Skeletal muscle tissue (tissue), 4 donors: ENCODE data around the gene LRRC53. TPM values are rescaled to one million over a fixed set of nuclear protein-coding genes. Genes with fewer than 3 reads are reported as not detected.

Experiments used
- H3K27ac ChIP-seq: one replicate; pipeline ENCODE4 v1.7.0; 2013; ENCODE audit warnings: mild to moderate bottlenecking, low read depth, low read length, inconsistent platforms
- H3K27me3 ChIP-seq, 3 donors: one replicate each; pipeline ENCODE4 v1.7.0; 2013; ENCODE audit warnings: low read length in 3 of 3; ENCODE audit not compliant: control insufficient read depth in 3 of 3, insufficient read depth in 3 of 3
- H3K36me3 ChIP-seq, 3 donors: one replicate each; pipeline ENCODE4 v1.7.0; 2013; ENCODE audit warnings: low read length in 3 of 3; ENCODE audit not compliant: control insufficient read depth in 3 of 3, insufficient read depth in 3 of 3
- H3K4me1 ChIP-seq, 3 donors: one replicate each; pipeline ENCODE4 v1.7.0; 2013; ENCODE audit warnings: low read length in 3 of 3, mild to moderate bottlenecking in 3 of 3; ENCODE audit not compliant: control insufficient read depth in 3 of 3, insufficient read depth in 3 of 3
- H3K4me3 ChIP-seq, 3 donors: one replicate each; pipeline ENCODE4 v1.7.0; 2013; ENCODE audit warnings: low read length in 3 of 3
- H3K9ac ChIP-seq, 3 donors: one replicate each; pipeline ENCODE4 v1.7.0; 2013; ENCODE audit warnings: low read length in 3 of 3, mild to moderate bottlenecking in 3 of 3, moderate library complexity in 2 of 3, low read depth in 1 of 3
- H3K9me3 ChIP-seq, 3 donors: one replicate each; pipeline ENCODE4 v1.7.0; 2013; ENCODE audit warnings: low read length in 3 of 3; ENCODE audit not compliant: control insufficient read depth in 3 of 3
- total RNA-seq: library from RNA; depleted of rRNA; stranded (reverse); fragments of >200 nt; gene quantifications from one replicate; pipeline ENCODE4 v1.2.3, GENCODE V29; 2014
- donor health status: Osteomylitis.

The LRRC53 gene
- total RNA-seq, 1 donor from 2014 or later = not detected

- Histone ChIP-seq H3K9me3 (no peaks in the 10 kb centered on the region), H3K4me3 (no peak overlapping the region), H3K27ac (no peak overlapping the region), H3K9ac (no peak overlapping the region), H3K27me3 (no peaks in the 10 kb centered on the region), H3K36me3 (no peaks in the 10 kb centered on the region), H3K4me1 (no peaks in the 10 kb centered on the region)
These were observed 89.8 kb downstream of the LRRC53 start for GRCh38 chr1:74422421-74423292.

- H3K27ac ChIP-seq = no peak overlapping the region
- no peak overlapping the region for H3K9ac ChIP-seq
These were observed 91.9 kb downstream of the LRRC53 start for GRCh38 chr1:74420467-74420866.

More at GRCh38 chr1:74420467-74420866, 91.9 kb downstream of the LRRC53 start:
- H3K4me3 ChIP-seq = no peak overlapping the region
- H3K9me3 ChIP-seq = no peaks in the 10 kb centered on the region
- no peaks in the 10 kb centered on the region for H3K4me1 ChIP-seq
- no peaks in the 10 kb centered on the region for H3K36me3 ChIP-seq
- no peaks in the 10 kb centered on the region for H3K27me3 ChIP-seq

Other genes with a start within 250 kb of the LRRC53 start
- not detected for gene ERICH3, start 161.2 kb upstream of the LRRC53 start, total RNA-seq
- gene CRYZ, start 220.4 kb upstream of the LRRC53 start, total RNA-seq = 21.4 TPM
- 7.3 TPM for gene TYW3, start 220.5 kb upstream of the LRRC53 start, total RNA-seq